ENCODE measurements around the gene MINDY2.

MINDY2 gene

GRCh38 chr15:58731756-58732535 is 39.2 kb upstream of the MINDY2 start:
- no peaks in the 10 kb centered on the region for H3K27me3 ChIP-seq (ENCODE audit: low read depth, low read length)
- peaks cover 89% of the 10 kb centered on the region for H3K79me2 ChIP-seq (ENCODE audit: low read length)
- peaks cover 14% of the 10 kb centered on the region for H3K4me1 ChIP-seq (ENCODE audit: low read length)
- TF ChIP-seq CTCF (IDR thresholded peaks at IDR 0.05; ENCODE audit: low read depth, low read length), result no peak
- TF ChIP-seq EZH2phosphoT487 (IDR thresholded peaks at IDR 0.05; ENCODE audit: low read depth), result no peak
- H3K9me3 ChIP-seq (ENCODE audit: insufficient read depth, low read length), result no peaks in the 10 kb centered on the region
- no peak overlapping the region for H2AFZ ChIP-seq (ENCODE audit: low read depth, low read length)
- no peak overlapping the region for H3K9ac ChIP-seq (ENCODE audit: low read length)
- H4K20me1 ChIP-seq (ENCODE audit: insufficient read depth, low read length), result peaks cover 51% of the 10 kb centered on the region
- H3K36me3 ChIP-seq (replicated peaks; ENCODE audit: low read depth, low read length), result peaks cover 2% of the 10 kb centered on the region
- no peak overlapping the region for H3K4me2 ChIP-seq (ENCODE audit: low read length)
- H3K27ac ChIP-seq (ENCODE audit: low read length), result no peak overlapping the region
- no peak overlapping the region for H3K4me3 ChIP-seq (ENCODE audit: low read length)

- Histone ChIP-seq H3K4me3 (ENCODE audit: low read length) (no peak overlapping the region), H2AFZ (ENCODE audit: low read depth, low read length) (no peak overlapping the region), H3K27ac (ENCODE audit: low read length) (no peak overlapping the region), H3K79me2 (ENCODE audit: low read length) (peaks cover 90% of the 10 kb centered on the region), H3K36me3 (replicated peaks; ENCODE audit: low read depth, low read length) (peaks cover 2% of the 10 kb centered on the region), H3K4me1 (ENCODE audit: low read length) (peaks cover 18% of the 10 kb centered on the region), H3K9me3 (ENCODE audit: insufficient read depth, low read length) (no peaks in the 10 kb centered on the region), H4K20me1 (ENCODE audit: insufficient read depth, low read length) (peaks cover 60% of the 10 kb centered on the region), H3K27me3 (ENCODE audit: low read depth, low read length) (no peaks in the 10 kb centered on the region), H3K4me2 (ENCODE audit: low read length) (no peak overlapping the region), H3K9ac (ENCODE audit: low read length) (no peak overlapping the region)
- no peak for TF ChIP-seq EZH2phosphoT487 (IDR thresholded peaks at IDR 0.05; ENCODE audit: low read depth)
Observed at GRCh38 chr15:58732625-58733363, 38.3 kb upstream of the MINDY2 start.

GRCh38 chr15:58734859-58735258 is 36.2 kb upstream of the MINDY2 start:
- Histone ChIP-seq H4K20me1 (ENCODE audit: insufficient read depth, low read length) (peaks cover 76% of the 10 kb centered on the region), H3K9me3 (ENCODE audit: insufficient read depth, low read length) (no peaks in the 10 kb centered on the region), H2AFZ (ENCODE audit: low read depth, low read length) (no peak overlapping the region), H3K9ac (ENCODE audit: low read length) (no peak overlapping the region), H3K27me3 (ENCODE audit: low read depth, low read length) (no peaks in the 10 kb centered on the region), H3K4me1 (ENCODE audit: low read length) (peaks cover 18% of the 10 kb centered on the region), H3K4me3 (ENCODE audit: low read length) (no peak overlapping the region), H3K36me3 (replicated peaks; ENCODE audit: low read depth, low read length) (no peaks in the 10 kb centered on the region), H3K27ac (ENCODE audit: low read length) (no peak overlapping the region), H3K4me2 (ENCODE audit: low read length) (no peak overlapping the region), H3K79me2 (ENCODE audit: low read length) (peaks cover 90% of the 10 kb centered on the region)
- TF ChIP-seq CTCF (IDR thresholded peaks at IDR 0.05; ENCODE audit: low read depth, low read length) (no peak), EZH2phosphoT487 (IDR thresholded peaks at IDR 0.05; ENCODE audit: low read depth) (no peak)

- no peaks in the 10 kb centered on the region for H3K27me3 ChIP-seq (ENCODE audit: low read depth, low read length)
- no peaks in the 10 kb centered on the region for H3K36me3 ChIP-seq (replicated peaks; ENCODE audit: low read depth, low read length)
- TF ChIP-seq EZH2phosphoT487 (IDR thresholded peaks at IDR 0.05; ENCODE audit: low read depth) (no peak), CTCF (IDR thresholded peaks at IDR 0.05; ENCODE audit: low read depth, low read length) (no peak)
- no peak overlapping the region for H3K27ac ChIP-seq (ENCODE audit: low read length)
- peaks cover 18% of the 10 kb centered on the region for H3K4me1 ChIP-seq (ENCODE audit: low read length)
- no peak overlapping the region for H2AFZ ChIP-seq (ENCODE audit: low read depth, low read length)
- H3K79me2 ChIP-seq (ENCODE audit: low read length), result peaks cover 91% of the 10 kb centered on the region
- H3K4me2 ChIP-seq (ENCODE audit: low read length), result peak overlapping the region; percentile 44
- H3K4me3 ChIP-seq (ENCODE audit: low read length), result no peak overlapping the region
- H3K9ac ChIP-seq (ENCODE audit: low read length), result no peak overlapping the region
- H3K9me3 ChIP-seq (ENCODE audit: insufficient read depth, low read length), result no peaks in the 10 kb centered on the region
- H4K20me1 ChIP-seq (ENCODE audit: insufficient read depth, low read length), result peaks cover 78% of the 10 kb centered on the region
Observed at GRCh38 chr15:58736018-58736643, 35.0 kb upstream of the MINDY2 start.

All from OCI-LY3 (cell line).